PC-3 (cell line): Measurements from ENCODE around the gene IRF1. TPM values are rescaled to one million over a fixed set of nuclear protein-coding genes. Genes with fewer than 3 reads are reported as not detected.

ENCODE experiments used
- ATAC-seq: fragments of 200-7000 bp; cut with Tn5 transposase; 2 replicates; pipeline ENCODE4 v1.9.1; 2020; ENCODE audit warnings: mild to moderate bottlenecking, moderate library complexity
- BruUV-seq: library from RNA; stranded (reverse); fragments of 400-500 nt; replicated peaks from 2 replicates; lab custom pipeline; 2021; lab: Mats Ljungman, UMichigan
- CTCF ChIA-PET: fragments of 300-600 bp; sonication (Branson Sonifier 250); formaldehyde crosslinking; loops from one replicate; lab custom pipeline; 2022; ENCODE audit warnings: antibody characterized with exemption; lab: Charles Lee
- POLR2A ChIA-PET: fragments of 300-600 bp; sonication (Branson Sonifier 250); formaldehyde crosslinking; loops from one replicate; lab custom pipeline; 2022; ENCODE audit warnings: antibody characterized with exemption; ENCODE audit not compliant: unreplicated experiment; lab: Charles Lee
- DNase-seq: peaks from one replicate; pipeline ENCODE4 v3.0.0-alpha.2; 2015
- H2AFZ ChIP-seq: fragments of 300-600 bp; sonication (generic); 2 replicates; pipeline ENCODE4 v1.6.0; 2016; ENCODE audit warnings: antibody characterized with exemption, low read length
- H3F3A ChIP-seq: fragments of 300-600 bp; sonication (generic); one replicate; pipeline ENCODE4 v1.6.0; 2017; ENCODE audit warnings: antibody characterized with exemption, low read length, control low read depth, mild to moderate bottlenecking; ENCODE audit not compliant: unreplicated experiment
- H3K27ac ChIP-seq: fragments of 300-600 bp; sonication (generic); 2 replicates; pipeline ENCODE4 v1.5.1; 2016; ENCODE audit warnings: mild to moderate bottlenecking, low read length
- H3K27me3 ChIP-seq: fragments of 300-600 bp; sonication (generic); 2 replicates; pipeline ENCODE4 v1.6.1; 2016; ENCODE audit warnings: low read length, mixed read lengths
- H3K36me3 ChIP-seq: fragments of 300-600 bp; sonication (generic); 2 replicates; pipeline ENCODE4 v1.6.1; 2016; ENCODE audit warnings: low read depth, mixed run types, low read length, mixed read lengths
- H3K4me1 ChIP-seq: fragments of 300-600 bp; sonication (generic); 2 replicates; pipeline ENCODE4 v1.5.1; 2016; ENCODE audit warnings: low read length; ENCODE audit not compliant: insufficient read depth
- H3K4me2 ChIP-seq: fragments of 300-600 bp; sonication (generic); 2 replicates; pipeline ENCODE4 v1.6.0; 2016; ENCODE audit warnings: low read length
- H3K4me3 ChIP-seq: fragments of 300-600 bp; sonication (generic); 2 replicates; pipeline ENCODE4 v1.5.1; 2016; ENCODE audit warnings: mild to moderate bottlenecking, low read length, mixed read lengths
- H3K79me2 ChIP-seq: fragments of 300-600 bp; sonication (generic); 2 replicates; pipeline ENCODE4 v1.6.1; 2017; ENCODE audit warnings: low read length, mixed read lengths
- H3K9ac ChIP-seq: fragments of 300-600 bp; sonication (generic); 2 replicates; pipeline ENCODE4 v1.6.0; 2016; ENCODE audit warnings: mild to moderate bottlenecking, low read length
- H3K9me2 ChIP-seq: fragments of 300-600 bp; sonication (generic); replicated peaks from 2 replicates; pipeline ENCODE4 v1.6.1; 2016; ENCODE audit warnings: mixed run types, low read length, mixed read lengths
- H3K9me3 ChIP-seq: fragments of 300-600 bp; sonication (generic); 2 replicates; pipeline ENCODE4 v1.6.1; 2016; ENCODE audit warnings: low read length, mixed read lengths
- H4K20me1 ChIP-seq: fragments of 300-600 bp; sonication (generic); 2 replicates; pipeline ENCODE4 v1.6.1; 2016; ENCODE audit warnings: low read length, mixed read lengths
- EZH2 ChIP-seq: fragments of 300-600 bp; sonication (generic); IDR thresholded peaks from one replicate; pipeline ENCODE4 v1.6.1; 2017; ENCODE audit warnings: antibody characterized with exemption, mild to moderate bottlenecking, low read length; ENCODE audit not compliant: unreplicated experiment
- EZH2phosphoT487 ChIP-seq: fragments of 300-600 bp; sonication (generic); IDR thresholded peaks from 2 replicates; pipeline ENCODE4 v1.6.1; 2018; ENCODE audit warnings: mild to moderate bottlenecking, antibody characterized with exemption, low read length, borderline replicate concordance
- intact Hi-C: fragments of 100-400 bp; cut with micrococcal nuclease; formaldehyde crosslinking; loops from 2 replicates; pipeline ENCODE4 v1.9.0; 2023
- total RNA-seq: library from RNA; depleted of rRNA; stranded (reverse); fragments of >200 nt; gene quantifications from 2 replicates; pipeline ENCODE4 v1.2.3, GENCODE V29; 2014
- TF ChIP-seq, protein P1 (sequence below): fragments of 300-600 bp; sonication (generic); conservative IDR thresholded peaks from 2 replicates; pipeline ENCODE4 v1.5.1; 2017; ENCODE audit warnings: antibody characterized with exemption, low read depth, mild to moderate bottlenecking, low read length

The IRF1 gene
- total RNA-seq, 1 experiment from 2014 or later: 21.1 TPM

DNA sequence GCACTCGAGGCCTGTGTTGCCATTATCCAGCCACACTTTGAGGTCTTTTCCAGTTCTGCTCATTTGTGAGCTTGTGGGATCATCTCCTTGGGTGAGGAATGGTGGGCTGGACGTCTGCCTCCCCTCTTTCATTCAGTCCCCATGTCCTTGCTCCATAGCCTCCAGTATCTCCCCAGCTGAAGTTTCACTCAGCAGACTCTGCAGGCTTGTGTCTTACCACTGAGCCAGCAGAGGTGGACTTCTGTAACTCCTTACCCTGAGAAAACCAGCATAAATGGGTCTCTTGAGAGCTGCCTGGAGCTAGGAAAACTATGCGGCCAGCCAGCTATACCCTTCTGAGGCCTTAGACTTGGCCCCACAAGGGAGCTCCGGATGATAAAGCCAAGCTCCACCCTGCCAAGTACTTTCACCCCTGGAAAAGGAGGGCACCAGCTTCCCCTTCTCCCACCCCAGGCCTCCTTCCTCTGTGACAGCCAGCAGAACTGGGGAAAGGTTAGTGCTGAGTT, 12.2 kb downstream of the IRF1 start:
- no peak for DNase-seq
- Histone ChIP-seq H3K27ac (no peak overlapping the region), H3K4me1 (no peaks in the 10 kb centered on the region), H4K20me1 (no peaks in the 10 kb centered on the region), H3K9me3 (no peaks in the 10 kb centered on the region), H2AFZ (no peak overlapping the region), H3K9me2 (no peaks in the 10 kb centered on the region), H3K4me3 (no peak overlapping the region), H3F3A (no peaks in the 10 kb centered on the region), H3K27me3 (no peaks in the 10 kb centered on the region), H3K79me2 (no peaks in the 10 kb centered on the region), H3K4me2 (no peak overlapping the region), H3K36me3 (peaks cover 3% of the 10 kb centered on the region; the same call in 1 of the 2 replicates), H3K9ac (no peak overlapping the region)
- intact Hi-C loops: no loop called here
- TF ChIP-seq EZH2phosphoT487 (no peak), EZH2 (no peak)
- TF ChIP-seq, protein P1, sequence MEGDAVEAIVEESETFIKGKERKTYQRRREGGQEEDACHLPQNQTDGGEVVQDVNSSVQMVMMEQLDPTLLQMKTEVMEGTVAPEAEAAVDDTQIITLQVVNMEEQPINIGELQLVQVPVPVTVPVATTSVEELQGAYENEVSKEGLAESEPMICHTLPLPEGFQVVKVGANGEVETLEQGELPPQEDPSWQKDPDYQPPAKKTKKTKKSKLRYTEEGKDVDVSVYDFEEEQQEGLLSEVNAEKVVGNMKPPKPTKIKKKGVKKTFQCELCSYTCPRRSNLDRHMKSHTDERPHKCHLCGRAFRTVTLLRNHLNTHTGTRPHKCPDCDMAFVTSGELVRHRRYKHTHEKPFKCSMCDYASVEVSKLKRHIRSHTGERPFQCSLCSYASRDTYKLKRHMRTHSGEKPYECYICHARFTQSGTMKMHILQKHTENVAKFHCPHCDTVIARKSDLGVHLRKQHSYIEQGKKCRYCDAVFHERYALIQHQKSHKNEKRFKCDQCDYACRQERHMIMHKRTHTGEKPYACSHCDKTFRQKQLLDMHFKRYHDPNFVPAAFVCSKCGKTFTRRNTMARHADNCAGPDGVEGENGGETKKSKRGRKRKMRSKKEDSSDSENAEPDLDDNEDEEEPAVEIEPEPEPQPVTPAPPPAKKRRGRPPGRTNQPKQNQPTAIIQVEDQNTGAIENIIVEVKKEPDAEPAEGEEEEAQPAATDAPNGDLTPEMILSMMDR: no peak
- no TSS peak for BruUV-seq
- POLR2A ChIA-PET: interaction anchor here (0.6 kb wide), 1 partner anchor 9 kb away, joined by 3 read pairs; no protein-coding TSS in a partner anchor
- CTCF ChIA-PET: no interaction called here
- ATAC-seq: no peak

GRCh38 chr5:132477784-132478365, 12.7 kb downstream of the IRF1 start:
- intact Hi-C loops: no loop called here
- no peak for ATAC-seq

DNA sequence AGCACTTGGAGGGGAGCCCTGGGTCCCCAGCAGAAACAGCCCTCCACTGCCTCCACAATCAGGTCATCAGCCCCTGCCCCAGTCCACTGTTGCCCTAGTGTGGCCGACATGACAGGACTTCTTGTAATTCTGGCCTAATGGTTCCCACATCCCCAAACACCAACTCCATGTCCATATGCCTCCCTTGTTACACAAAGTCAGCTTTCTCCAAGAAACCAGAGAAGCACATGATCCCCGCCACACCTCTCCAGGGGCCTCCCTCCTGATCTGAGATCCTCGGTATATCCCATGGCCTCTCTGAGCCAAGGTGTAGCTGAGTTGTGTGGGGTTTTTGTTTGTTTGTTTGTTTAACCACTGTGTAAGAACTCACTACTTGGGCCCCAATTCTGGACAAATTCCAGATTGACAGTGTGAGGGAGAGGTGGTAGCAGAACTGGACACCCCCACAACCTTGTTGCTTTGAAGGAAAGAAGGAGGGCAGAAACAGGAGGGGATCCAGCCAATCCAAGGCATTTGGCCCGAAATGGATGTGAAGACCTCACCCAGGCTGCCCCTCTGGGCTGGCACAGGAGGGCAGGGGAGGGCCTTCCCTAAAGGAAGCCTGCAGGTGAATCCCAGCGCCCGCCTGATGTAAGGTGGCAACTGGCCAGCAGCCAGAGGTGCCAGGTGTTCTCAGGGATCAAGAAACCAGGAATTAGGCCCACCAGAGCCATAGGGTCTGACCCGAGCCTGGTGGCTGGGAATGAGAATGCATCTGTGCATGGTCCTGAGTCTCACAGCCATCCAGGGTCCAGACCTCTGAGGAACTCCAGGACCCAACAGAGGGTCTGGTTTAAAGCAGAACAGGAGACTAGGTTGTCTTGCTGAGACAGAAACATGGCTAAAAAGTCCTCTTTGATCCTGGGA, 13.4 kb downstream of the IRF1 start:
- no TSS peak for BruUV-seq

More at GRCh38 chr5:132477784-132478365, 12.7 kb downstream of the IRF1 start:
- Histone ChIP-seq H3K4me2 (no peak overlapping the region), H2AFZ (no peak overlapping the region), H3K9me3 (no peaks in the 10 kb centered on the region), H3K27me3 (no peaks in the 10 kb centered on the region), H4K20me1 (no peaks in the 10 kb centered on the region), H3K4me3 (no peak overlapping the region), H3K36me3 (no peaks in the 10 kb centered on the region), H3K9ac (no peak overlapping the region), H3K27ac (no peak overlapping the region), H3K79me2 (no peaks in the 10 kb centered on the region), H3K4me1 (no peaks in the 10 kb centered on the region), H3F3A (no peaks in the 10 kb centered on the region), H3K9me2 (no peaks in the 10 kb centered on the region)
- CTCF ChIA-PET: no interaction called here
- BruUV-seq: no TSS peak
- no peak for TF ChIP-seq EZH2phosphoT487
- no peak for TF ChIP-seq EZH2
- POLR2A ChIA-PET: interaction anchor here (0.6 kb wide), 1 partner anchor 8 kb away, joined by 3 read pairs; no protein-coding TSS in a partner anchor
- no peak for DNase-seq

More for the DNA sequence above, 13.4 kb downstream of the IRF1 start:
- Histone ChIP-seq H4K20me1 (no peaks in the 10 kb centered on the region), H3K4me2 (no peak overlapping the region), H3K4me1 (no peaks in the 10 kb centered on the region), H3F3A (no peaks in the 10 kb centered on the region), H3K27ac (no peak overlapping the region), H3K9me3 (no peaks in the 10 kb centered on the region), H3K9ac (no peak overlapping the region), H3K79me2 (no peaks in the 10 kb centered on the region), H3K9me2 (no peaks in the 10 kb centered on the region), H3K27me3 (no peaks in the 10 kb centered on the region), H2AFZ (no peak overlapping the region), H3K4me3 (no peak overlapping the region), H3K36me3 (no peaks in the 10 kb centered on the region)
- DNase-seq (no peak), ATAC-seq (no peak)
- ChIA-PET POLR2A (interaction anchor here (0.7 kb wide), 1 partner anchor 114 kb away, joined by 3 read pairs; no protein-coding TSS in a partner anchor), CTCF (no interaction called here)
- TF ChIP-seq, protein P1: no peak
- intact Hi-C loops: no loop called here
